Testis (tissue), 3 donors: Measurements from ENCODE around the gene HOMER1. TPM values are rescaled to one million over a fixed set of nuclear protein-coding genes. Genes with fewer than 3 reads are reported as not detected.

ENCODE experiments used
- DNase-seq: peaks from one replicate; pipeline ENCODE4 v3.0.0-alpha.2; 2019
- H3K27ac ChIP-seq, 2 donors: fragments of 200-600 bp; sonication (generic); one replicate each; pipeline ENCODE4 v1.5.1; 2019
- H3K27me3 ChIP-seq: fragments of 200-600 bp; sonication (generic); one replicate; pipeline ENCODE4 v1.5.1; 2019
- H3K36me3 ChIP-seq: fragments of 200-600 bp; sonication (generic); one replicate; pipeline ENCODE4 v1.5.1; 2017; ENCODE audit warnings: low read depth; ENCODE audit errors: missing control alignments
- H3K4me1 ChIP-seq: fragments of 200-600 bp; sonication (generic); one replicate; pipeline ENCODE4 v1.5.1; 2019
- H3K4me3 ChIP-seq, 2 donors: fragments of 200-600 bp; sonication (generic); one replicate each; pipeline ENCODE4 v1.5.1; 2017 to 2019
- H3K9me3 ChIP-seq: fragments of 200-600 bp; sonication (generic); one replicate; pipeline ENCODE4 v1.5.1; 2017
- CTCF ChIP-seq, 3 experiments: fragments of 450-650 bp in 2 of 3; fragments of 200-600 bp in 1 of 3; sonication (generic) in 1 of 3; IDR thresholded peaks; one replicate each; pipeline ENCODE4 v1.5.1; 2016 to 2019; ENCODE audit warnings: antibody characterized with exemption in 3 of 3, mild to moderate bottlenecking in 2 of 3, moderate library complexity in 1 of 3
- POLR2A ChIP-seq: fragments of 450-650 bp; IDR thresholded peaks from one replicate; pipeline ENCODE4 v1.6.1; 2017; ENCODE audit warnings: antibody characterized with exemption, mild to moderate bottlenecking, moderate library complexity
- WGBS, 2 donors: methylation state at CpG; one replicate each; pipeline ENCODE4 v1.1.5; 2018; 5-methylcytosine and 5-hydroxymethylcytosine counted together
- intact Hi-C: fragments of 100-400 bp; cut with DNase I; formaldehyde crosslinking; loops from one replicate; pipeline ENCODE4 v1.15.1; 2023; ENCODE audit warnings: low total_unique reads
- polyA plus RNA-seq: library from polyadenylated mRNA; stranded (reverse); fragments of 350-450 nt; fragmentation: Illumina TruSeq; extraction: RNeasy Lipid Tissue Mini Kit (QIAGEN cat#74804); gene quantifications from one replicate; pipeline ENCODE4 v1.2.3, GENCODE V29; 2014; ENCODE audit warnings: low read depth, low replicate concordance; ENCODE audit not compliant: insufficient read depth
- total RNA-seq, 2 donors: library from RNA; depleted of rRNA; stranded (reverse); fragments of >200 nt; gene quantifications; one replicate each; pipeline ENCODE4 v1.2.3, GENCODE V29; 2016

The HOMER1 gene
- total and polyA plus RNA-seq, 3 donors from 2014 or later, result 5.7 to 23.0 (median 20.4) TPM

- H3K4me3 ChIP-seq, result no peak overlapping the region
- H3K27me3 ChIP-seq, result no peaks in the 10 kb centered on the region
- no peak for DNase-seq
- intact Hi-C loops, result no loop called here
- no peaks in the 10 kb centered on the region for H3K4me1 ChIP-seq
- no peaks in the 10 kb centered on the region for H3K9me3 ChIP-seq
- H3K36me3 ChIP-seq, result no peaks in the 10 kb centered on the region
- no peak for TF ChIP-seq POLR2A
- no peak overlapping the region for H3K27ac ChIP-seq
- 85 to 92% methylated on average over 4 of the region's 4 CpGs for WGBS, 2 donors
These were observed 47.0 kb upstream of the HOMER1 start for GRCh38 chr5:79560771-79561524.

GRCh38 chr5:79555418-79555817 lies 41.5 kb upstream of the HOMER1 start:
- Histone ChIP-seq H3K9me3 (no peaks in the 10 kb centered on the region), H3K36me3 (no peaks in the 10 kb centered on the region), H3K27ac (no peak overlapping the region), H3K4me1 (no peaks in the 10 kb centered on the region), H3K27me3 (no peaks in the 10 kb centered on the region), H3K4me3 (no peak overlapping the region)
- TF ChIP-seq POLR2A, result no peak
- no peak for TF ChIP-seq CTCF (IDR thresholded peaks at IDR 0.05)
- DNase-seq, result no peak
- intact Hi-C loops, result no loop called here
- 61 to 66% methylated on average over 3 of the region's 3 CpGs for WGBS, 2 donors

- Histone ChIP-seq H3K27me3 (no peaks in the 10 kb centered on the region), H3K4me1 (no peaks in the 10 kb centered on the region)
These were observed 39.0 kb upstream of the HOMER1 start for GRCh38 chr5:79552984-79553383.

GRCh38 chr5:79547982-79548381 lies 34.0 kb upstream of the HOMER1 start:
- no peak overlapping the region for H3K27ac ChIP-seq
- no peak for DNase-seq
- intact Hi-C loops, result no loop called here
- H3K4me1 ChIP-seq, result no peaks in the 10 kb centered on the region
- no peaks in the 10 kb centered on the region for H3K9me3 ChIP-seq
- 84 to 94% methylated on average over 1 of the region's 1 CpG for WGBS, 2 donors
- H3K4me3 ChIP-seq, result no peak overlapping the region
- H3K27me3 ChIP-seq, result no peaks in the 10 kb centered on the region
- no peak for TF ChIP-seq POLR2A
- no peak for TF ChIP-seq CTCF (IDR thresholded peaks at IDR 0.05)
- H3K36me3 ChIP-seq, result no peaks in the 10 kb centered on the region

More at GRCh38 chr5:79552984-79553383, 39.0 kb upstream of the HOMER1 start:
- intact Hi-C loops, result loop anchor here (5.0 kb wide), 1 partner anchor 304 kb away; no protein-coding TSS in a partner anchor
- WGBS, 2 donors, result 48 to 60% methylated on average over 4 of the region's 4 CpGs
- Histone ChIP-seq H3K9me3 (no peaks in the 10 kb centered on the region), H3K4me3 (no peak overlapping the region), H3K27ac (no peak overlapping the region), H3K36me3 (no peaks in the 10 kb centered on the region)
- DNase-seq, result no peak
- TF ChIP-seq POLR2A (no peak), CTCF (IDR thresholded peaks at IDR 0.05) (no peak)

- no peaks in the 10 kb centered on the region for H3K9me3 ChIP-seq
- WGBS, 2 donors, result 90 to 92% methylated on average over 3 of the region's 3 CpGs
- no peak overlapping the region for H3K4me3 ChIP-seq
- H3K4me1 ChIP-seq, result no peaks in the 10 kb centered on the region
- intact Hi-C loops, result no loop called here
- H3K27me3 ChIP-seq, result no peaks in the 10 kb centered on the region
- no peak for DNase-seq
- no peaks in the 10 kb centered on the region for H3K36me3 ChIP-seq
- no peak for TF ChIP-seq CTCF (IDR thresholded peaks at IDR 0.05)
- no peak for TF ChIP-seq POLR2A
- H3K27ac ChIP-seq, result no peak overlapping the region
These were observed 33.5 kb upstream of the HOMER1 start for GRCh38 chr5:79547429-79547822.
